GM10248 (cell line): Measurements from ENCODE around the gene CELA2B.
"Not testable (repeated sequence)": the region's sequence is repeated elsewhere in the genome, so short reads cannot be mapped to it uniquely, and the experiment has no call there.

Experiments used
- CTCF ChIA-PET: fragments of 300-600 bp; sonication (Branson Sonifier 250); formaldehyde crosslinking; extraction: SDS; loops from one replicate; lab custom pipeline; 2021; ENCODE audit warnings: antibody characterized with exemption; lab: Yijun Ruan, JAX
- POLR2A ChIA-PET: fragments of 350-650 bp; sonication (Branson Sonifier 250); formaldehyde crosslinking; extraction: SDS; loops from one replicate; lab custom pipeline; 2020; ENCODE audit warnings: antibody characterized with exemption; lab: Yijun Ruan, JAX
- DNase-seq: peaks from one replicate; pipeline ENCODE4 v3.0.0; 2012; ENCODE audit errors: extremely low spot score
- TF ChIP-seq, protein P1 (sequence below): IDR thresholded peaks from 2 replicates; pipeline ENCODE4 v1.5.1; 2012; ENCODE audit warnings: mild to moderate bottlenecking, low read depth; ENCODE audit errors: extremely low read depth, missing control alignments, control extremely low read depth

CELA2B gene

DNA sequence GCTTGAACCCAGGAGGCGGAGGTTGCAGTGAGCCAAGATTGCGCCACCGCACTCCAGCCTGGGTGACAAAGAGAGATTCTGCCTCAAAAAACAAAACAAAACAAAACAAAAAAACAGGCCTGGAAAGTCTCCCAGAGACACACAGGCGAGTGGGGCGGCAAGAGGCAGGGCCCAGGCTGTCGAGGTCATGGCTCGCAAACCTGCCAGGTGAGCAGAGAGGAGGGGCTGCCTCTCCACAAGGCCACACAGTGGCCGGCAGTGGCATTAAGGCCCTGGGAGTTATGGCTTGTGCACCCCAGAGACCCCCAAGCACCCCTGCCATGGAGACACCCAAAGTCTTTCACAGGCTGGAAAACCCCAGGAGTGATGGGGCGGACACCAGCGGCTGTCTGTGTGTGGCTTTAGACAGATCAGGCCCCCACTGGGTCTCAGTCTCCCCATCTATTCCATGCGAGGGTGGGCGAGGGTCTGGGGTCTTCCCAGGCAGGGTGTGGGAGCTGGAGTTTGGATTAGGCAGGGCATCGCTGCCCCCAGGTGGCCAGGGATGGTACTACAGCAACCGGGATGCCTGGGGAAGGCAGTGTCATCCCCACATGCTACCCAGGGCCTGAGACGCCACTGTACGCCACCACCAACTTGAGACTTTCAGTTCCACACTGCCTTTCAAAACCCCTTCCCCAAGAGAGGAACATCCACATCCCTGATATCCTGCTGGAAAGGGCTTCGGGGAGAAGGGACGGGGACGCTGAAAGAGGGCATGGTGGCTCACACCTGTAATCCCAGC lies 44.9 kb upstream of the CELA2B start:
- TF ChIP-seq, protein P1, sequence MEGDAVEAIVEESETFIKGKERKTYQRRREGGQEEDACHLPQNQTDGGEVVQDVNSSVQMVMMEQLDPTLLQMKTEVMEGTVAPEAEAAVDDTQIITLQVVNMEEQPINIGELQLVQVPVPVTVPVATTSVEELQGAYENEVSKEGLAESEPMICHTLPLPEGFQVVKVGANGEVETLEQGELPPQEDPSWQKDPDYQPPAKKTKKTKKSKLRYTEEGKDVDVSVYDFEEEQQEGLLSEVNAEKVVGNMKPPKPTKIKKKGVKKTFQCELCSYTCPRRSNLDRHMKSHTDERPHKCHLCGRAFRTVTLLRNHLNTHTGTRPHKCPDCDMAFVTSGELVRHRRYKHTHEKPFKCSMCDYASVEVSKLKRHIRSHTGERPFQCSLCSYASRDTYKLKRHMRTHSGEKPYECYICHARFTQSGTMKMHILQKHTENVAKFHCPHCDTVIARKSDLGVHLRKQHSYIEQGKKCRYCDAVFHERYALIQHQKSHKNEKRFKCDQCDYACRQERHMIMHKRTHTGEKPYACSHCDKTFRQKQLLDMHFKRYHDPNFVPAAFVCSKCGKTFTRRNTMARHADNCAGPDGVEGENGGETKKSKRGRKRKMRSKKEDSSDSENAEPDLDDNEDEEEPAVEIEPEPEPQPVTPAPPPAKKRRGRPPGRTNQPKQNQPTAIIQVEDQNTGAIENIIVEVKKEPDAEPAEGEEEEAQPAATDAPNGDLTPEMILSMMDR = peak; percentile 94
- DNase-seq = peak; percentile 89
- ChIA-PET CTCF (interaction anchor here (0.6 to 10.4 kb wide), 29 partner anchors 10 to 304 kb away, joined by 3 to 151 read pairs (median 4); partner anchors contain the start of gene CELA2B), POLR2A (no interaction called here)

DNA sequence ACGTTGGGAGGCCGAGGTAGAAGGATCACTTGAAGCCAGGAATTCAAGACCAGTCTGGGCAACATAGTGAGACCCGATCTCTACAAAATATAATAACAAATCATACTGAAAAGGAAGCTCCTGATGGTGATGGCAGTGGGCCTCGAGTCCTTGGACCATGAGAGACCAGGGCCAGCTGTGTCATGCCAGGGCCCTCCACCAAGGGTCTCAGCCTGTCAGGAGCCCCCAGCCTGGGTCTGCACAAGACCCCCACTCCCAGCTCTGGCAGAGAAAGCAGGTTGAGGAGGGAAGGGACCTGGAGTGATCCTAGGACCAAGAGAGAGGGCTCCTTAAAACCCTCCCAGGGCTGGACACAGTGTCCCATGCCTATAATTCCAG lies 44.3 kb upstream of the CELA2B start:
- ChIA-PET POLR2A (no interaction called here), CTCF (interaction anchor here (0.8 to 10.4 kb wide), 27 partner anchors 9 to 310 kb away, joined by 3 to 151 read pairs (median 5); partner anchors contain the start of gene CELA2B)
- no peak for DNase-seq
- TF ChIP-seq, protein P1 = no peak

DNA sequence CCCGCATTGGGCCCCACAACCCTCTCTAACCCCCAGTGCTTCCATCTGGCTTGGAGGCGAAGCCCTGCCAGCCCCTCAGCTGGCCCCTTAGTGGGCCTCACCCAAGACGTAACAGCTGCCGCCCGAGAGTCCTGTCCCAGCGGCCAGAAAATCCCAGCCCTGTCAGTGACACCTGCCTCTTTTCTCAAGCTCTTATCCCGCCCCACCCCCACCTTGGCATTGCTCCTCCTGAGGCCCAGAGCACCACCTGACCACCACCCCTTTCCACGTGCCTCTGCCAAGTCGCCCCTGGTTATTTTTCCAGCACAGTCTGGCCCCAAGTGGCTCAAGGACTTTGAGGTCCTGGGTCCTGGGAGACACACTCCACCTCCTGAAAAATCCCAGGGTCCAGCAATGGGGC lies 43.6 kb upstream of the CELA2B start:
- CTCF ChIA-PET = interaction anchor here (0.8 to 10.4 kb wide), 24 partner anchors 9 to 309 kb away, joined by 3 to 151 read pairs (median 5); no protein-coding TSS in a partner anchor
- POLR2A ChIA-PET = no interaction called here
- DNase-seq = no peak
- TF ChIP-seq, protein P1 = no peak

DNA sequence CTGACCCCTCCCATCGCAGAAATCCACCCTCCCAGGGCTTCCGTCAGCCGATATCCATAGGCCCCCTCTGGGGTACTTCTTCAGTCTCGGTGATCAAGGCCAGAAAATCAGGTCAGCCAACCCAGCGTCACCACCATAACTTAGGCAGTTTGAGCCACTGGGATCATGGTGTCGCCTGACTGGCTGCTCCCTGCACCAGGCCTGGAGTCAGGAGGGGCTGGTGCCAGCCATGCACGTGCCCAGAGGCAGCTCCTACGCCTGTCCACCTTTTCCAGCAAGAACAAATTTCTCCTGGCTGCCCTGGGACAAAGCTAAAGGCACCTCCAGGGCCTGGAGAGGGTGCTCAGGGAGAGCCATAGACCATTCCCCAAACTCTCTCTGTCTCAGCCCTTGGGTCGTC lies 42.4 kb upstream of the CELA2B start:
- TF ChIP-seq, protein P1 = no peak
- CTCF ChIA-PET = interaction anchor here (3.0 to 10.4 kb wide), 3 partner anchors 14 to 110 kb away, joined by 18 to 151 read pairs (median 50); no protein-coding TSS in a partner anchor
- DNase-seq = no peak
- POLR2A ChIA-PET = no interaction called here

DNA sequence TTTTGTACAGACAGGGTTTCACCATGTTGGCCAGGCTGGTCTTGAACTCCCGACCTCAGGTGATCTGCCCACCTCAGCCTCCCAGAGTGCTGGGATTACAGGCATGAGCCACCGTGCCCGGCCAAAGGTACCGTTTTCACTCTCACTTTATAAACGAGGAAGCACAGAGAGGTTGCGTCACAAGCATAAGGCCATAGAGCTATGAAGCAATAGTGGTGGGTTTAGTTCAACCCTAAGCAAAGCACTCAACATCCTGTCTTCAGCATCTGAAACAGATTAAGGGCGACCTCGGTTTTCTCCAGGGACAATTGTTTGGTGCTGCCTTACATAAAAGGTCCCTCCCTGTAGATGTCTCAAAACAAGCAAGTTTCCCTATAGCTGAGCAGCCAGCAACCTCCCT lies 41.2 kb upstream of the CELA2B start:
- DNase-seq, POLR2A ChIA-PET: not testable (repeated sequence)
- CTCF ChIA-PET = interaction anchor here (1.2 to 10.4 kb wide), 2 partner anchors 29 to 111 kb away, joined by 3 to 151 read pairs; no protein-coding TSS in a partner anchor

DNA sequence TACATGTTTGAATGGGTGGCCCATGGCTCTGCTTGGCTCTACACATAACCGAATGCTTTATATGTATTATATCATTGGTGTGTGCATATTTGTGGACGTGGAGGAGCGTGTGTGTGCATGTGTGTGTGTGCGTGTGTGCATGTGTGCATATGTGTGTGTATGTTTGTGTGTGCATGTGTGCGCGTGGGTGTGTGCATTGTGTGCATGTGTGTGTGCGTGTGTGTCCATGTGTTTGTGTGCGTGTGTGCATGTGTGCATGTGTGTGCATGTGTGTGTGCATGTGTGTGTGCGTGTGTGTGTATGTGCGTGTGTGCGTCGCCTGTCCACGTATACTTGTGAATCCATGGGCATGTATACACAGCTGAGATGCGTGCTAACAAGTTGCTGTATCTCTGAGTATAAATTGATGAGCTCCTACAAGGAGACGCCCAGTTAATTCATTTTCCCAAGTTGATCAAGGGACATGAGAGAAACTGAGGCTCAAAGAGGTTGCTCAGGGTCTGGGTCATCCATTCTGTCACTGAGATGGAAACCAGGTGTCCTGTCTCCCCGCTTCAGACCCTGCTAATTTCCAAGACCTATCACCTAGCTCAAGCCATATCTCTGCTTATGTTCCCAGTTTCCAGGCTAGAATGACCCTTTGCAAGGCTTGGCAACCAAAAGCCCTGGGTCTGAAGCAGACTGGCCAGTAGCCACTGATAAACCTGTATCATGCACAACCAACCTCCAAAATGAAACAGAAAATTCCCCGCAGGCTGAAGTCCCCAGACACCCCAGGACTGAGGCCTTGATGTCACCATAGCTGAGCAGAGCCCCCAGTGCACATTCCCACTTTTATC lies 40.4 kb upstream of the CELA2B start:
- ChIA-PET CTCF (interaction anchor here (1.1 to 10.4 kb wide), 4 partner anchors 9 to 112 kb away, joined by 3 to 151 read pairs (median 3); no protein-coding TSS in a partner anchor), POLR2A (no interaction called here)
- TF ChIP-seq, protein P1 = no peak

More for the DNA sequence above, 40.4 kb upstream of the CELA2B start:
- DNase-seq = no peak
